Stimulated activated CD8-positive, alpha-beta memory T cell treated with anti-CD3 and anti-CD28 coated beads, Interleukin-12 subunit alpha, Interleukin-12 subunit beta, amount 100 ng/mL, for 4 hours (primary cell): ENCODE measurements around the gene OOSP4B.
"Not testable (repeated sequence)": the region's sequence is repeated elsewhere in the genome, so short reads cannot be mapped to it uniquely, and the experiment has no call there.

Experiments used
- DNase-seq: peaks from one replicate; pipeline ENCODE4 v3.0.0-alpha.2; 2020; ENCODE audit warnings: low read depth

OOSP4B gene

GRCh38 chr11:60059521-60060240 lies 42.7 kb downstream of the OOSP4B start:
- DNase-seq = no peak

- DNase-seq = no peak
These were observed 47.1 kb downstream of the OOSP4B start for GRCh38 chr11:60064111-60064510.

GRCh38 chr11:60065801-60066200 lies 48.8 kb downstream of the OOSP4B start:
- no peak for DNase-seq

GRCh38 chr11:60069450-60069849 lies 52.5 kb downstream of the OOSP4B start:
- DNase-seq = no peak

- not testable (repeated sequence) for DNase-seq
These were observed 54.7 kb downstream of the OOSP4B start for GRCh38 chr11:60071644-60072043.

- no peak for DNase-seq
These were observed 60.3 kb downstream of the OOSP4B start for GRCh38 chr11:60077216-60077817.

- no peak for DNase-seq
These were observed 61.0 kb downstream of the OOSP4B start for GRCh38 chr11:60077981-60078380.

- no peak for DNase-seq
These were observed 61.8 kb downstream of the OOSP4B start for GRCh38 chr11:60078745-60079144.

GRCh38 chr11:60080535-60080934 lies 63.6 kb downstream of the OOSP4B start:
- DNase-seq = no peak
